Thoracic aorta (tissue), 2 donors: ENCODE results near the gene TRMT61A. TPM values are rescaled to one million over a fixed set of nuclear protein-coding genes. Genes with fewer than 3 reads are reported as not detected.

Experiments
- ATAC-seq: fragments of 150-250 bp; one replicate; pipeline ENCODE4 v1.8.0; 2017; ENCODE audit warnings: low read depth; ENCODE audit not compliant: insufficient number of reproducible peaks, low FRiP score
- DNase-seq: peaks from one replicate; pipeline ENCODE4 v3.0.0-alpha.2; 2020; ENCODE audit warnings: low spot score
- H3K27ac ChIP-seq, 2 donors: fragments of 200-600 bp; sonication (generic); 1 replicate in 1 of 2; 2 replicates in 1 of 2; pipeline ENCODE4 v1.5.1; 2016; ENCODE audit warnings: mild to moderate bottlenecking in 2 of 2, moderate library complexity in 2 of 2
- H3K27me3 ChIP-seq: fragments of 200-600 bp; sonication (generic); replicated peaks from 2 replicates; pipeline ENCODE4 v1.6.0; 2016; ENCODE audit warnings: mild to moderate bottlenecking; ENCODE audit not compliant: insufficient read depth
- H3K36me3 ChIP-seq: fragments of 200-600 bp; sonication (generic); one replicate; pipeline ENCODE4 v1.5.1; 2016
- H3K4me1 ChIP-seq, 2 donors: fragments of 200-600 bp; sonication (generic); 1 replicate in 1 of 2; 2 replicates in 1 of 2; pipeline versions ENCODE4 v1.5.1 to v1.6.0; 2016; ENCODE audit warnings: low read depth in 2 of 2, mild to moderate bottlenecking in 1 of 2; ENCODE audit not compliant: control insufficient read depth in 1 of 2
- H3K4me3 ChIP-seq: fragments of 200-600 bp; sonication (generic); 2 replicates; pipeline ENCODE4 v1.5.1; 2016; ENCODE audit warnings: mild to moderate bottlenecking
- H3K9me3 ChIP-seq: fragments of 200-600 bp; sonication (generic); 2 replicates; pipeline ENCODE4 v1.5.1; 2016
- CTCF ChIP-seq: fragments of 200-600 bp; sonication (generic); IDR thresholded peaks from one replicate; pipeline ENCODE4 v1.5.1; 2019; ENCODE audit warnings: antibody characterized with exemption
- total RNA-seq, 2 donors: library from RNA; depleted of rRNA; stranded (reverse); fragments of >200 nt; gene quantifications; one replicate each; pipeline versions ENCODE4 v1.1.0 to v1.2.3, GENCODE V29; 2016

Gene TRMT61A
- total RNA-seq, 2 donors from 2014 or later, result 18.6 to 18.8 TPM

- ATAC-seq, result no peak
- no peaks in the 10 kb centered on the region for H3K27me3 ChIP-seq
- no peak for TF ChIP-seq CTCF
- peaks cover 3% of the 10 kb centered on the region for H3K36me3 ChIP-seq
- H3K9me3 ChIP-seq, result no peaks in the 10 kb centered on the region
- H3K27ac ChIP-seq, result no peak overlapping the region
- no peak overlapping the region for H3K4me3 ChIP-seq
- DNase-seq, result no peak
- peaks cover 21 to 56% of the 10 kb centered on the region in 2 donors for H3K4me1 ChIP-seq
Measured at GRCh38 chr14:103531421-103532215, 2.6 kb downstream of the TRMT61A start.

GRCh38 chr14:103532216-103533136 is 3.5 kb downstream of the TRMT61A start:
- Histone ChIP-seq H3K4me1 (peaks cover 21 to 56% of the 10 kb centered on the region in 2 donors), H3K9me3 (no peaks in the 10 kb centered on the region), H3K36me3 (peaks cover 3% of the 10 kb centered on the region), H3K4me3 (no peak overlapping the region), H3K27ac (peak overlapping the region; percentile 65 to 73), H3K27me3 (no peaks in the 10 kb centered on the region)
- no peak for DNase-seq
- TF ChIP-seq CTCF, result no peak
- ATAC-seq, result no peak

- Histone ChIP-seq H3K4me1 (peaks cover 21 to 52% of the 10 kb centered on the region in 2 donors), H3K27ac (peak overlapping the region; percentile 65 to 73), H3K4me3 (peak overlapping the region; percentile 35), H3K36me3 (peaks cover 3% of the 10 kb centered on the region), H3K27me3 (no peaks in the 10 kb centered on the region), H3K9me3 (no peaks in the 10 kb centered on the region)
- DNase-seq (no peak), ATAC-seq (no peak)
- TF ChIP-seq CTCF, result no peak
Measured at GRCh38 chr14:103533137-103533998, 4.4 kb downstream of the TRMT61A start.

GRCh38 chr14:103533999-103534575 is 5.1 kb downstream of the TRMT61A start:
- Histone ChIP-seq H3K36me3 (peaks cover 3% of the 10 kb centered on the region), H3K27me3 (no peaks in the 10 kb centered on the region), H3K27ac (peak overlapping the region; percentile 65 to 73), H3K4me3 (no peak overlapping the region), H3K9me3 (no peaks in the 10 kb centered on the region), H3K4me1 (peaks cover 21 to 55% of the 10 kb centered on the region in 2 donors)
- DNase-seq (no peak), ATAC-seq (no peak)
- no peak for TF ChIP-seq CTCF
